Pancreas (tissue), 10 donors: ENCODE measurements around the gene NEUROD2. TPM values are rescaled to one million over a fixed set of nuclear protein-coding genes. Genes with fewer than 3 reads are reported as not detected.
A peak's percentile ranks its signal among the peaks of the same experiment; 100 is the strongest.

Experiments used
- ATAC-seq, 4 donors: fragments of 200-7000 bp; cut with Tn5 transposase; one replicate each; pipeline versions ENCODE4 v1.8.0 to v1.9.1; 2020; ENCODE audit warnings: mild to moderate bottlenecking in 4 of 4, moderate library complexity in 4 of 4
- DNase-seq, 6 donors: peaks; one replicate each; pipeline ENCODE4 v3.0.0-alpha.2; 2020
- FAIRE-seq: peaks from 2 replicates; lab custom pipeline; 2012; peaks lifted over from hg19 to GRCh38; lab: Jason Lieb, UNC
- H3K27ac ChIP-seq, 4 donors: fragments of 200-600 bp; sonication (generic); 1 replicate in 3 of 4; 2 replicates in 1 of 4; pipeline versions ENCODE4 v1.5.0 to v1.8.0; 2020
- H3K27me3 ChIP-seq, 4 donors: fragments of 200-600 bp; one replicate each; pipeline ENCODE4 v1.8.0; 2021
- H3K36me3 ChIP-seq, 3 donors: fragments of 200-600 bp; sonication (generic) in 1 of 3; one replicate each; pipeline versions ENCODE4 v1.5.0 to v1.8.0; 2020 to 2021
- H3K4me1 ChIP-seq, 3 donors: fragments of 200-600 bp; one replicate each; pipeline ENCODE4 v1.8.0; 2021
- H3K4me3 ChIP-seq, 4 donors: fragments of 200-600 bp; sonication (generic) in 2 of 4; one replicate each; pipeline versions ENCODE4 v1.5.0 to v1.8.0; 2020 to 2021
- H3K9me3 ChIP-seq, 4 donors: fragments of 200-600 bp; one replicate each; pipeline ENCODE4 v1.8.0; 2021
- CTCF ChIP-seq, 4 donors: fragments of 200-600 bp; sonication (generic) in 3 of 4; IDR thresholded peaks; one replicate each; pipeline versions ENCODE4 v1.5.0 to v1.8.0; 2021; ENCODE audit warnings: antibody characterized with exemption in 4 of 4
- WGBS, 2 donors: extraction: QIAGEN DNeasy Blood & Tissue Kit; methylation state at CpG; one replicate each; pipeline ENCODE4 v1.1.7; 2013; 5-methylcytosine and 5-hydroxymethylcytosine counted together
- intact Hi-C, 3 donors: fragments of 100-400 bp; cut with DNase I; formaldehyde crosslinking; loops; one replicate each; pipeline versions ENCODE4 v1.11.1 to v1.14.2; 2022
- polyA plus RNA-seq, 2 donors: library from polyadenylated mRNA; stranded (reverse); fragments of 200-250 nt; gene quantifications; one replicate each; pipeline ENCODE4 v1.2.3, GENCODE V29; 2013
- total RNA-seq, 6 donors: library from RNA; stranded (reverse); fragmentation: NEBNext Ultra II Directional in 4 of 6; extraction: Animal tissue kit (Norgen Biotek cat#: 25700) in 4 of 6; gene quantifications; one replicate each; pipeline versions ENCODE4 v1.2.1 to v1.2.4, GENCODE V29; 2021 to 2023
- donor health status: healthy with polysubstance abuse.
- donor health status: DM: no; HTN: no; CAD: no; lungs with moderate emphysema.
- donor health status: DM: no; HTN: no; CAD: no.
- donor health status: control.
- donor health status: control.
- donor health status: Bipolar disorder and iron deficiency.
- donor health status: DM: yes; HTN: yes; CAD: no.
- donor health status: DM: no; HTN: no; CAD: no.
- donor health status: DM: no; HTN: no; CAD: no.
- donor health status: DM: yes; HTN: yes; CAD: no.

Gene NEUROD2
- total and polyA plus RNA-seq, 8 donors: 0.04 TPM; not detected in 7

GRCh38 chr17:39639566-39640458, 32.1 kb upstream of the NEUROD2 start:
- Histone ChIP-seq H3K4me3 (no peak overlapping the region), H3K36me3 (no peaks in the 10 kb centered on the region), H3K27me3 (no peaks in the 10 kb centered on the region), H3K9me3 (no peaks in the 10 kb centered on the region), H3K27ac (no peak overlapping the region), H3K4me1 (peaks cover 6 to 33% (median 14%) of the 10 kb centered on the region in 3 donors)
- FAIRE-seq: no peak
- no peak for ATAC-seq
- TF ChIP-seq CTCF (IDR thresholded peaks at IDR 0.05): no peak
- intact Hi-C loops: no loop called here
- no peak for DNase-seq
- 83 to 85% methylated on average over 11 of the region's 11 CpGs for WGBS, 2 donors

DNA sequence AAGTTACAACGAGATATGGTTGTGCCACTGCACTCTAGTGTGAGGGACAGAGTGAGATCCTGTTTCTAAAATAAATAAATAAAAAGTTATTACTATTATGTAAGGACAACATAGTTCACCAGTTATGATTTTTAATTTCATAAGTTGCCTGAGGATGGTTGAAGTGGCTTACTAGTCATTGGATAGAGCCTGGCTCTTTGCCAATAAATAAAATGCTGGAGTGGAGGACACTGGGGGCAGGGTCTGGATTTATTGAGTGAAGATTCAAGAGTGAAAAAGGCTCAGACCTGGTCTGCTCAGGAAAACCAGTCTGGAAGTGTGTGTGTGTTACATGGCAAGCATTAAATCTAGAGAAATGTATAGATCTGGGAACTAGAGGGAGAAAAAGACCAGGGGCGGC, 31.3 kb upstream of the NEUROD2 start:
- Histone ChIP-seq H3K36me3 (no peaks in the 10 kb centered on the region), H3K4me1 (peaks cover 6 to 33% (median 14%) of the 10 kb centered on the region in 3 donors), H3K4me3 (no peak overlapping the region), H3K27me3 (no peaks in the 10 kb centered on the region), H3K27ac (no peak overlapping the region), H3K9me3 (no peaks in the 10 kb centered on the region)
- no peak for TF ChIP-seq CTCF (IDR thresholded peaks at IDR 0.05)
- ATAC-seq (no peak), FAIRE-seq (no peak), DNase-seq (no peak)
- intact Hi-C loops: no loop called here
- WGBS, 2 donors: 86 to 89% methylated on average over 2 of the region's 2 CpGs

GRCh38 chr17:39638317-39638716, 30.6 kb upstream of the NEUROD2 start:
- H3K9me3 ChIP-seq: no peaks in the 10 kb centered on the region
- no peaks in the 10 kb centered on the region for H3K36me3 ChIP-seq
- H3K27ac ChIP-seq: no peak overlapping the region
- ATAC-seq: no peak
- H3K4me1 ChIP-seq: peaks cover 6 to 33% (median 14%) of the 10 kb centered on the region in 3 donors
- no peak for FAIRE-seq
- no peak for DNase-seq
- intact Hi-C loops: no loop called here
- H3K27me3 ChIP-seq: no peaks in the 10 kb centered on the region
- WGBS, 2 donors: 84 to 90% methylated on average over 7 of the region's 7 CpGs
- peak overlapping the region in 1 of 4 donors; percentile 94 for H3K4me3 ChIP-seq
- no peak for TF ChIP-seq CTCF (IDR thresholded peaks at IDR 0.05)

GRCh38 chr17:39636927-39637736, 29.4 kb upstream of the NEUROD2 start, which contains the start of gene STARD3:
Gene STARD3, plus strand, starts transcription at chr17:39637144. Its CDS starts 16,388 bp downstream, at chr17:39653532.
- H3K36me3 ChIP-seq: no peaks in the 10 kb centered on the region
- H3K4me1 ChIP-seq: peaks cover 6 to 33% (median 14%) of the 10 kb centered on the region in 3 donors
- no peaks in the 10 kb centered on the region for H3K27me3 ChIP-seq
- no peak for TF ChIP-seq CTCF (IDR thresholded peaks at IDR 0.05)
- intact Hi-C loops: no loop called here
- H3K4me3 ChIP-seq: peak within 1 kb of the TSS; percentile 61 to 94 (median 70)
- WGBS, 2 donors: 1% methylated on average over 62 to 69 of the region's 69 CpGs
- ATAC-seq: peak; percentile 87 to 92 (median 91)
- H3K9me3 ChIP-seq: no peaks in the 10 kb centered on the region
- peak within 1 kb of the TSS; percentile 54 to 82 (median 81) for H3K27ac ChIP-seq
- peak; percentile 89 to 96 (median 92) for DNase-seq
- no peak for FAIRE-seq
